ENCODE measurements around the gene TMEM222.

The TMEM222 gene

GRCh38 chr1:27346357-27346756 lies 24.4 kb downstream of the TMEM222 start:
- DNase-seq (ENCODE audit: low read depth), result no peak
- H3K4me3 ChIP-seq (ENCODE audit: low read depth, low read length), result no peak overlapping the region
- TF ChIP-seq CTCF (IDR thresholded peaks at IDR 0.05; ENCODE audit: insufficient read depth, low read depth, low read length, missing control alignments), result no peak

GRCh38 chr1:27346991-27347624 lies 25.1 kb downstream of the TMEM222 start:
- DNase-seq (ENCODE audit: low read depth), result no peak
- no peak overlapping the region for H3K4me3 ChIP-seq (ENCODE audit: low read depth, low read length)
- TF ChIP-seq CTCF (IDR thresholded peaks at IDR 0.05; ENCODE audit: insufficient read depth, low read depth, low read length, missing control alignments), result no peak

GRCh38 chr1:27348861-27349783 lies 27.2 kb downstream of the TMEM222 start:
- H3K4me3 ChIP-seq (ENCODE audit: low read depth, low read length), result no peak overlapping the region
- DNase-seq (ENCODE audit: low read depth), result no peak
- TF ChIP-seq CTCF (IDR thresholded peaks at IDR 0.05; ENCODE audit: insufficient read depth, low read depth, low read length, missing control alignments), result no peak

- no peak for DNase-seq (ENCODE audit: low read depth)
- no peak overlapping the region for H3K4me3 ChIP-seq (ENCODE audit: low read depth, low read length)
- TF ChIP-seq CTCF (IDR thresholded peaks at IDR 0.05; ENCODE audit: insufficient read depth, low read depth, low read length, missing control alignments), result no peak
Observed at GRCh38 chr1:27349784-27350662, 28.1 kb downstream of the TMEM222 start.

GRCh38 chr1:27350663-27351540 lies 28.9 kb downstream of the TMEM222 start:
- no peak for DNase-seq (ENCODE audit: low read depth)
- no peak for TF ChIP-seq CTCF (IDR thresholded peaks at IDR 0.05; ENCODE audit: insufficient read depth, low read depth, low read length, missing control alignments)
- no peak overlapping the region for H3K4me3 ChIP-seq (ENCODE audit: low read depth, low read length)

Data from GM12865 (cell line).